Activated CD8-positive, alpha-beta memory T cell treated with anti-CD3 and anti-CD28 coated beads, Interleukin-2, amount 50 U/mL, for 48 hours (primary cell): Measurements from ENCODE around the gene DHRS7B.

Experiments used
- DNase-seq: peaks from one replicate; pipeline ENCODE4 v3.0.0-alpha.2; 2020

DHRS7B gene

DNA sequence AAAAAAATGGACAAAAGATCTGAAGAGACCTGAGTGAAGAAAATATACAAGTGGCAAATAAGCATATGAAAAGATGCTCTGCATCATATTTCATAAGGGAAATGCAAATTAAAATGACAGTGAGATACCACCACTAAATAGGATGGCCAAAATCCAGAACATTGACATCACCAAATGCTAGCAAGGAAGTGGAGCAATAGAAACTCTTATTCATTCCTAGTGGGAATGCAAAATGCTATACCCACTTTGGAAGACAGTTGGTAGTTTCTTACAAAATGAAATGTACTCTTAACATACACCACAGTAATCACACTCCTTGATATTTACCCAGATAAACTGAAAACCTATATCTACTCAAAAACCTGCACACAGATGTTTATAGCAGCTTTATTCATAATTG lies 33.6 kb downstream of the DHRS7B start:
- no peak for DNase-seq

- DNase-seq, result no peak
Measured at GRCh38 chr17:21161498-21162393, 35.0 kb downstream of the DHRS7B start.

GRCh38 chr17:21162394-21162775 lies 35.6 kb downstream of the DHRS7B start:
- no peak for DNase-seq

DNA sequence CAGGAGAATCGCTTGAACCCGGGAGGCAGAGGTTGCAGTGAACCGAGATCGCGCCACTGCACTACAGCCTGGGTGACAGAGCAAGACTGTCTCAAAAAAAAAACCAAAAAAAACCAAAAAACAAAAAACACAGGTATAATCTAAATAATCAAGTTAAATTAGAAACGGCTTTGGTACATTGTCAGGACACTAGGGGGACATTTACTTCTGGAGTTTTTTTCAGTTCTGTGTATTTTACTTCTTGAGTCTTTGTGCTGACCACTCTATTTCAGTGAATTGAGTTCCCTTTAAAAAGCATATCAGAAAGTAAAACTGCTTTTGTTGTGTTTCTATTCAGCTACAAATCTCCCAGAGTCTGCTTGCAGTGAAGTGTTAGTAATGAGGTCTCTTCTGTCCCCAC lies 36.3 kb downstream of the DHRS7B start:
- DNase-seq, result no peak

- DNase-seq, result no peak
Measured at GRCh38 chr17:21164216-21164615, 37.5 kb downstream of the DHRS7B start.

- no peak for DNase-seq
Measured at GRCh38 chr17:21164620-21165019, 37.9 kb downstream of the DHRS7B start.

- no peak for DNase-seq
Measured at GRCh38 chr17:21165922-21166594, 39.3 kb downstream of the DHRS7B start.

DNA sequence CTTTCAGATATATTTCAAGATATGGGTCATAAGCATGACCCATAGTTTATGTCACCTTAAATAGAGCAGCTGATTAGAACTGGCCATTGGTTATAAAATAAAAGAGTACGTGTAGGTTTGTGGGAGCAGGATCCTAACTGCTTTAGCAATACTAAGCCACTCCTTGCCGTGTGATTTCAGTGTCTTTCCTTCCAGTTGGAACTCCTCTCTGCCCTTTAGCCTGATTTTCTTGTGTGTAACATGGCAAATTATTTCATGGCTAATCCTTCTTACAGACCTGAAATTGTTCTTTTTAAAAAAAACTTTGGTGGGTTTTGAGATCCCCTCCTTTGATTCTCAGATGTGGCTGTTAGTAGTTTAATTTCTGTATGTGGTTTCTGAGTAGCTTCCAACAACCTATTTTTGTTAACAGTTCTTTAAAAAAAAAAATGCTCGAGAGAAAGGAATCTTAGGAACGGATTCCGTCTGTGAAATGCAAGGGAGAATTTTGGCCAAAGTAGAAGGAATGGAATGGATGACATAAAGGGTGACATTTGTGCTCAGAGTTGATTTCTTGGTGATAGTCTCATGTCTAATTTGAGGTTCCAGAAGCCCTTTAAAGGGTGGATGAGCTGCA lies 39.9 kb downstream of the DHRS7B start:
- no peak for DNase-seq

GRCh38 chr17:21167303-21167702 lies 40.5 kb downstream of the DHRS7B start:
- no peak for DNase-seq

- DNase-seq, result no peak
Measured at GRCh38 chr17:21168555-21168865, 41.7 kb downstream of the DHRS7B start.

DNA sequence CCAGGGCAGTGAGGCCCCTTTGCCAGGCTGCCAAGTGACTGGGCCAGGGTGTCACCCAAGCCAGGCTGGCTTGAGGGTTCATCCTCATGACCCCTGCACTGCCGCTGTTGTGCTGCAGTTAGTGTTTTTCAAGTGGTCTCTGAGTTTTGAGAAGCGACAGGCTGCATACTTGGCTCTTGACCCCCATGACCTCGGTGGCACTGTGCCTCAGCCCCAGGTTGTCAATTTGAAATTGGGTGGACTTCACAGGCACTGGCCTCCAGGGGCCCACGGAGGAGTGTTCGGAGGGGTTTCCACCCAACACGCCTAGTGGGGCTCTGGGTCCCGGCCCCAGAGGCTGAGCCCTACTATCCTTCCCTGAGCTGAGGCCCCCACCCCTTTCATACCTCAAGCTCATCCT lies 42.7 kb downstream of the DHRS7B start:
- no peak for DNase-seq

GRCh38 chr17:21170809-21171208 lies 44.0 kb downstream of the DHRS7B start:
- DNase-seq, result no peak

DNA sequence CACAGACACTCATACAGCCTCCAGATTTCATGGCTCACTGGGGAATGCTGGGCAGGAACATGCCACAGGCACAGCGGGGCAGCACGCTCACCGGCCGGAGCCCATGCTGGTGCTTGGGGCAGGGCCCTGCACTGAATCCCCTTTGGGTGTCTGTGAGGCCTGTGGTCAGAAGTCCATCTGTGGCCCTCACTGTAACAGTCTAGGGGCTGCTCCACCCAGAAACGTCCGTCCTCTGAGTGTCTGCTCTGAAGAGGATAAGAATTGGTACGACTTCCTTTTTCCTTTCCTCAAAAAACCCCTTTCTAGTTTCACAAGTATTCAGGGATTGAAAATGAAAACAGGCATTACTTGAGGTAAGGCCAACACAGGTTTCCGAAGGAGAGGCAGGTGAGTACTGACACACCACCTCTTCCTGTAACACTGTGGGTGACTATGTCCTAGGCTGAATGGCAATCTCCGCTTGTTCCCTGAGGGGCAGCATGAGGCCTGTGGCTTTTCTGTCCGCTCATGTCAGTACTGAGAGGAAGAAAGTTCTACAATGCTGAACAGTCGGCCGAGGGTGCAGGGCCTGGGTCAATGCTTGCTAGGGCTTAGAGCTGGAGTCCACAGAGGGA lies 44.7 kb downstream of the DHRS7B start:
- DNase-seq, result no peak

DNA sequence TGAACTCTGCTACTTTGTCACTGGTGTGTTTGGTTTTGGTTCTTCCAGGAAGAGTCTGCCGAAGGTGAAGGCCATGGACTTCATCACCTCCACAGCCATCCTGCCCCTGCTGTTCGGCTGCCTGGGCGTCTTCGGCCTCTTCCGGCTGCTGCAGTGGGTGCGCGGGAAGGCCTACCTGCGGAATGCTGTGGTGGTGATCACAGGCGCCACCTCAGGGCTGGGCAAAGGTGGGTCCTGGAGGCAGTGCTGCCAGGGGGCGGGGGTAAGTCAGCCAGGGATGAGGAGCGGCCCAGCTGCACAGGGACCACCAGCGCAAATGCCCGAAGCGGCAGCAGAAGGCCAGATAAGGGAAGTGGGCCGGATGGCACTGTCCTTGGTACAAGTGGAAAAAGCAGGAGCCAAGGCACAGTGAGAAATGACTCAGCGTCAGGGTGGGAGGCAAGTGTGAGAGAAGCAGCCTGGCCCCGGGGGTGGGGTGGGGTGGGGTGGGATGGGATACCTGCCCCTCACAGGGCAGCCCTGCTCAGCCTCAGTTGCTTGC lies 45.3 kb downstream of the DHRS7B start:
- no peak for DNase-seq

- no peak for DNase-seq
Measured at GRCh38 chr17:21172846-21173245, 46.1 kb downstream of the DHRS7B start.

GRCh38 chr17:21173543-21173942 lies 46.8 kb downstream of the DHRS7B start:
- DNase-seq, result no peak

DNA sequence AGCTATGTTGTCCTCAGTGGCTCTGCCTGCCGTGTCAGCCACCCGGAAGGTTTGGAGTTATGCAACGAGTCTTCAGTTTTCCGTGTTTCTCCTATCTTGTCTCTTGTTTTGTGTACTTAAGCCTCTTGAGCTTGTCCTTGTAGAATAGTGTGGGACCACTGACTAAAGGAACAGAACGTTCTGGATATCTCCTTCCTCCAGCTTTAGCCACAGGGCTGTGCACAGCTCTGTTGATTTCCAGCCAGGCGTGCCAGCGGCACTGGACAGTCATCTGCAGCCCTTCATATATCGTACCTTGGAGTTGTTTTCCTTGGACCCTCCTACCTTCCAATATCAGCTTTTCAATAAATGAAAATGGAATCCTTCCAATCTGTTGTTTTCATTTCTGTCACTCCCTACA lies 47.4 kb downstream of the DHRS7B start:
- DNase-seq, result no peak

- no peak for DNase-seq
Measured at GRCh38 chr17:21174713-21175112, 47.9 kb downstream of the DHRS7B start.

DNA sequence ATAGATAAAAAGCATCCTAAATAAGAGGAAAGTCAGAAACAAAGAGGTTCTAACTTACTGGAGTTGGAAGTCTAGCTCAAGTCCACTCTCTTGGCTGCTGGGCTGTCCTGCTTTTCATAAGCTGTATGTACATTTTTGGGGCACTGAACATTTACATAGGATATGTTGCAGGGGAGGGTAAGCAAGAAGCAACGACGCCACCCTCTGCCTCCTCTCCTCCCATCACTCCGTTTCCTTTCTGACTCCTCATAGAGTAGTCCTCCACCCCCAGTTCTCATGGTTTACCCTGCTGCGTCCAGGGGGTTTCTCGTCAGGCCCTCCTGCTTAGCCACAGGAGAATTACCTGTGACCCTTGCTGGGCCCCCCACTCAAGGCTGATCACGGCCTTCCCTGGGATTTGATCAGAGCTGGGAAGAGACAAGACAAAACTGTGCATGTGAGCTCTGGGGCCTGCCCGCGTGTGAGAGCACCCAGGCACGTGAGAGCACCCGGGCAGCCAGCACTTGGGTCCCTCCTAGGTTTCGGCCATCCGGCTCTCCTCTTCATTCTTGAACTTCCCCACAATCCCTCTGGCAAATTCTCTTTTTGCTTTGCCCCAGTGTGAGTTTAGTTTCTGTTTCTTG lies 50.1 kb downstream of the DHRS7B start:
- DNase-seq, result peak; percentile 10

DNA sequence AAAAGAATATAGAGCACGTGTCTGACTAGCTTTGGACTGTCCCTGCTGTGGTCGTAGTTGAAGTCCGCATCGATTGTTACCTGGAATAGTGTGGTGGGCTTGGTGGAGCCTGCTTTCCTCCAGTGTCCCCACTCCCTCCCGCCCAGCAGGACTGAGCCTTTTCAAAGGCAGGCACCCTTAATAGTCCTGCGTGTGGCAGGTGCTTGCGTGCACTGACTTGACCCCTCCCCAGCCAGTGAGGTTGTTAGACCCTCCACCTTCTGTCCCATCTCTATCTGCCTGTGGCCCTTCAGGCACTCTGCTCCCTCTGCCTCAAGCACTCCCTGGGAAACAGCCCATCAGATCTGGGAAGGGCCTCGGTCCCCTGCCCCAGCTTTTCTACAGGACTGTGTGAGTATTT lies 50.6 kb downstream of the DHRS7B start:
- DNase-seq, result peak; percentile 39

DNA sequence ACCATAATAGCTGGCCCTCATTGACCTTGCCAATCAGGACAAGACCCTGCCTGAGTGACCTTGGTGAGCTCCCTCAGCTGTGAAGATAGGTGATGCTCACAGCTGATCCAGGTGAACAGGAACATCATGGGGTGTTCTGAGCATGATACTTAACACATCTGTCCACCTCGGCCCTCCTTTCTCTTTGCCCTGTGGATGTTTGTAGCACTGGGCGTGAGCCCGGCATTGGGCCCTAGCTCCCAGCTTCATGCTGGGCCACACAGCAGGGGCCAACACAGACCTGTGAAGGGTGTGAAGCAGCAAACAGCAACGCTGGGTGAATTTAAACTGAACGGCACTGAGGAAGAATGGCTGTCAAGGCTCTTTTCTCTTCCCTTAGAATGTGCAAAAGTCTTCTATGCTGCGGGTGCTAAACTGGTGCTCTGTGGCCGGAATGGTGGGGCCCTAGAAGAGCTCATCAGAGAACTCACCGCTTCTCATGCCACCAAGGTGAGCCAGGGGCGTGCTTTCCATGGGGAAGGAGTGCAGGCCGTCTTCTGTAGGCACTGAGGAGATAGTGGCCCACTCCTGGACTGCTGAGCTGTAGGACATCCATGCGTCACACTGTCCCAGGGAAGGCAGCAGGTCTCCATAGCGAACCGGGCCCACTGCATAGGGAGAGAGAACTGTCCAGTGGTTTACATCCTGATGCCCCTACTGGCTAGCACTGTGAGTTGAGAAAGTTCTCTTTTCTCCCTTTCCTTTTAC lies 51.3 kb downstream of the DHRS7B start:
- DNase-seq, result peak; percentile 32

DNA sequence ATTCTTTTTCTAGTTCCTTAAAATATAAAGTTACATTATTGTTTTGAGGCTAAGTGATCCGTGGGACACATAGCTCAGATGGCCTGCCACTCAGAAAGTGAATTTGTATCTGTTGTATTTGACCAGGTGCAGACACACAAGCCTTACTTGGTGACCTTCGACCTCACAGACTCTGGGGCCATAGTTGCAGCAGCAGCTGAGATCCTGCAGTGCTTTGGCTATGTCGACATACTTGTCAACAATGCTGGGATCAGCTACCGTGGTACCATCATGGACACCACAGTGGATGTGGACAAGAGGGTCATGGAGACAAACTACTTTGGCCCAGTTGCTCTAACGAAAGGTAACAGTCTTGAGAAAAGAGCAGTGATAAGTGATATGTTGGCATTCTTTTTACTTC lies 56.7 kb downstream of the DHRS7B start:
- DNase-seq, result no peak
